Lung (tissue), 12 donors: ENCODE data around the gene KCNJ6. TPM values are rescaled to one million over a fixed set of nuclear protein-coding genes. Genes with fewer than 3 reads are reported as not detected.

Source experiments
- ATAC-seq: fragments of 200-7000 bp; cut with Tn5 transposase; one replicate; pipeline ENCODE4 v1.9.1; 2020; ENCODE audit warnings: moderate number of reproducible peaks; ENCODE audit not compliant: insufficient read depth, low FRiP score
- DNase-seq, 3 donors: peaks; one replicate each; pipeline ENCODE4 v3.0.0-alpha.2; 2013 to 2017
- H3K27ac ChIP-seq, 2 donors: one replicate each; pipeline ENCODE4 v1.5.1; 2013; ENCODE audit warnings: mild to moderate bottlenecking in 2 of 2, moderate library complexity in 2 of 2, control low read depth in 1 of 2, inconsistent platforms in 1 of 2, low read depth in 1 of 2, low read length in 1 of 2
- H3K27me3 ChIP-seq, 3 donors: one replicate each; pipeline ENCODE4 v1.5.1; 2013; ENCODE audit warnings: low read length in 2 of 3; ENCODE audit not compliant: control insufficient read depth in 3 of 3, insufficient read depth in 3 of 3
- H3K36me3 ChIP-seq, 4 donors: one replicate each; pipeline ENCODE4 v1.5.1; 2013; ENCODE audit warnings: low read length in 4 of 4, mild to moderate bottlenecking in 1 of 4, moderate library complexity in 1 of 4; ENCODE audit not compliant: control insufficient read depth in 4 of 4, insufficient read depth in 4 of 4
- H3K4me1 ChIP-seq, 5 donors: one replicate each; pipeline ENCODE4 v1.5.1; 2013; ENCODE audit warnings: low read length in 5 of 5, mild to moderate bottlenecking in 2 of 5, moderate library complexity in 1 of 5; ENCODE audit not compliant: control insufficient read depth in 5 of 5, insufficient read depth in 5 of 5
- H3K4me3 ChIP-seq: one replicate; pipeline ENCODE4 v1.5.1; 2013; ENCODE audit warnings: mild to moderate bottlenecking, control low read depth, moderate library complexity
- H3K9ac ChIP-seq, 2 donors: one replicate each; pipeline ENCODE4 v1.5.1; 2013; ENCODE audit warnings: low read length in 2 of 2, control low read depth in 1 of 2; ENCODE audit not compliant: insufficient read depth in 1 of 2
- H3K9me3 ChIP-seq, 4 donors: one replicate each; pipeline ENCODE4 v1.5.1; 2013; ENCODE audit warnings: low read length in 3 of 4, mild to moderate bottlenecking in 1 of 4, moderate library complexity in 1 of 4; ENCODE audit not compliant: control insufficient read depth in 4 of 4, insufficient read depth in 3 of 4
- CTCF ChIP-seq: IDR thresholded peaks from 2 replicates; pipeline ENCODE4 v1.5.1; 2012; ENCODE audit warnings: mild to moderate bottlenecking; ENCODE audit errors: control extremely low read depth, extremely low read depth
- WGBS, 2 donors: extraction: QIAGEN DNeasy Blood & Tissue Kit; methylation state at CpG; one replicate each; pipeline ENCODE4 v1.1.7; 2013; 5-methylcytosine and 5-hydroxymethylcytosine counted together
- polyA plus RNA-seq, 2 donors: library from polyadenylated mRNA; stranded (reverse); fragments of 200-250 nt; gene quantifications; one replicate each; pipeline ENCODE4 v1.2.1, GENCODE V29; 2013
- total RNA-seq, 2 donors: library from RNA; depleted of rRNA in 1 of 2; stranded (reverse); fragments of >200 nt in 1 of 2; gene quantifications; one replicate each; pipeline ENCODE4 v1.2.1, GENCODE V29; 2014 to 2021
- donor health status: control.
- donor health status: control.
- donor health status: Bipolar disorder and iron deficiency.
- donor health status: healthy.
- donor health status: DM: yes; HTN: yes; CAD: no.

The KCNJ6 gene
- total and polyA plus RNA-seq, 4 donors: 0.01 to 0.31 (median 0.03) TPM

- H3K27ac ChIP-seq: no peak overlapping the region
- WGBS, 2 donors: 60 to 81% methylated on average over 3 of the region's 3 CpGs
- no peak for ATAC-seq
Observed at GRCh38 chr21:37642493-37642892, 273.8 kb downstream of the KCNJ6 start.

GRCh38 chr21:37639756-37640155 lies 276.5 kb downstream of the KCNJ6 start:
- no peak overlapping the region for H3K27ac ChIP-seq
- H3K4me3 ChIP-seq: no peak overlapping the region
- H3K27me3 ChIP-seq: no peaks in the 10 kb centered on the region
- TF ChIP-seq CTCF: no peak
- ATAC-seq (no peak), DNase-seq (no peak)
- 66 to 85% methylated on average over 2 of the region's 2 CpGs for WGBS, 2 donors
- H3K4me1 ChIP-seq: peaks cover 0 to 3% (median 0%) of the 10 kb centered on the region in 5 donors
- no peaks in the 10 kb centered on the region for H3K36me3 ChIP-seq
- no peak overlapping the region for H3K9ac ChIP-seq
- no peaks in the 10 kb centered on the region for H3K9me3 ChIP-seq

More at GRCh38 chr21:37642493-37642892, 273.8 kb downstream of the KCNJ6 start:
- peaks cover 0 to 3% (median 0%) of the 10 kb centered on the region in 5 donors for H3K4me1 ChIP-seq
- H3K36me3 ChIP-seq: no peaks in the 10 kb centered on the region
- H3K9me3 ChIP-seq: no peaks in the 10 kb centered on the region
- no peak overlapping the region for H3K4me3 ChIP-seq
- no peak for TF ChIP-seq CTCF
- no peak overlapping the region for H3K9ac ChIP-seq
- no peaks in the 10 kb centered on the region for H3K27me3 ChIP-seq
- no peak for DNase-seq

- WGBS, 2 donors: 85 to 92% methylated on average over 8 of the region's 8 CpGs
- Histone ChIP-seq H3K36me3 (no peaks in the 10 kb centered on the region), H3K4me1 (peaks cover 0 to 2% (median 0%) of the 10 kb centered on the region in 5 donors), H3K27ac (no peak overlapping the region), H3K9ac (no peak overlapping the region), H3K27me3 (no peaks in the 10 kb centered on the region), H3K4me3 (no peak overlapping the region), H3K9me3 (no peaks in the 10 kb centered on the region)
- no peak for TF ChIP-seq CTCF
- DNase-seq (peak in 1 of 3 donors; percentile 34), ATAC-seq (no peak)
Observed at GRCh38 chr21:37636152-37636860, 280.0 kb downstream of the KCNJ6 start.
